Measurements from ENCODE around the gene PLA2G3.
"Not testable (repeated sequence)": the region's sequence is repeated elsewhere in the genome, so short reads cannot be mapped to it uniquely, and the experiment has no call there.

PLA2G3 gene

GRCh38 chr22:31139866-31140716 lies at the start of gene PLA2G3:
TSS of gene PLA2G3 (minus strand) at chr22:31140508. CDS start at chr22:31140354, 154 bp downstream.
- peak; percentile 93 for DNase-seq

- no peak for DNase-seq
Measured at GRCh38 chr22:31187627-31188026, 47.3 kb upstream of the PLA2G3 start.

DNA sequence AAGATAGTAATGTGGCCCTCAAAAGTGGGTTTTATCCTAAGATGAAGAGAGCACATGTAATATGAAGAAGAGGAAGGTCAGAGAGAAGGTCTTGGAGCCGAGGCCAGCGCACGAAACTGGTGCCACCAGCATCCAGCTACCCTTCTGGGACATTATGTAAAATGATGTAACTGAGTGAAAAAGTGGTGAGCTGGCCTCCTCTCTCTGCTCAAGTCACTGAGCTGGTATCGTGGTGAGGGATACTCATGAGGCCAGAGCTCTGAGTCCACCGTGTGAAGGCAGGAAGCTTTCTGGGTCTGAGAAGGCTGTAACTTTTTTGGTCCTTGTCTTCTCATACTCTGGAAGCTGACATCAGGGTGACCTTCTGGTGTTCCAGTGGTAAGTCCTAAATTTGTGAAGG lies 44.7 kb upstream of the PLA2G3 start:
- DNase-seq = no peak

DNA sequence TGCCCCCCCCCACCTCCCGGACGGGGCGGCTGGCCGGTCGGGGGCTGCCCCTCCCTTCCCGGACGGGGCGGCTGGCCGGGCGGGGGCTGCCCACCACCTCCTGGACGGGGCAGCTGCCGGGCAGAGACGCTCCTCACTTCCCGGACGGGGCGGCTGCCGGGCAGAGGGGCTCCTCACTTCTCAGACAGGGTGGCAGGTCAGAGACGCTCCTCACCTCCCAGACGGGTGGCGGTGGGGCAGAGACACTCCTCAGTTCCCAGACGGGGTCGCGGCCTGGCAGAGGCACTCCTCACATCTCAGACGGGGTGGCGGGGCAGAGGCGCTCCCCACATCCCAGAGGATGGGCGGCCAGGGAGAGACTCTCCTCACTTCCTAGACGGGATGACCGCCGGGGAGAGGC lies 43.7 kb upstream of the PLA2G3 start:
- DNase-seq = no peak

DNA sequence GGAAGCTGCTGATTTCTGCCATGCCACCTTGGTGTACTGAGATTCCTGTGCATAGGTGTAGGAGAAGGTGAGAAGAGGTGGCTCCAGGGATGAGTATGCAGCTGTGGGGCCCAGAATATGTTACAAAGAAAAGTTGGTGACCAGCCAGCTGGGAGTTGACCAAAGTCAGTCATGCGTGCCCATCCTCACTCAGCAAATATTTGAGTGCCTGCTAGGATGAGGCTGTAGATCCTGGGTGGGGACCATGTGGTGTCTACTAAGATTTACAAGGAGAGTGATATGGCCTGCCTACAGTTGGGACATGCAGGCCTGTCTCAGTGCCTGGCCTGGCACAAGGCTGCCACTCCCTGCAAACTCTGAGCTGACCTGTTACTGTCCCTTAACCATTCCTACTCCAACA lies 39.0 kb upstream of the PLA2G3 start:
- peak; percentile 11 for DNase-seq

GRCh38 chr22:31178859-31179258 lies 38.6 kb upstream of the PLA2G3 start:
- DNase-seq = no peak

DNA sequence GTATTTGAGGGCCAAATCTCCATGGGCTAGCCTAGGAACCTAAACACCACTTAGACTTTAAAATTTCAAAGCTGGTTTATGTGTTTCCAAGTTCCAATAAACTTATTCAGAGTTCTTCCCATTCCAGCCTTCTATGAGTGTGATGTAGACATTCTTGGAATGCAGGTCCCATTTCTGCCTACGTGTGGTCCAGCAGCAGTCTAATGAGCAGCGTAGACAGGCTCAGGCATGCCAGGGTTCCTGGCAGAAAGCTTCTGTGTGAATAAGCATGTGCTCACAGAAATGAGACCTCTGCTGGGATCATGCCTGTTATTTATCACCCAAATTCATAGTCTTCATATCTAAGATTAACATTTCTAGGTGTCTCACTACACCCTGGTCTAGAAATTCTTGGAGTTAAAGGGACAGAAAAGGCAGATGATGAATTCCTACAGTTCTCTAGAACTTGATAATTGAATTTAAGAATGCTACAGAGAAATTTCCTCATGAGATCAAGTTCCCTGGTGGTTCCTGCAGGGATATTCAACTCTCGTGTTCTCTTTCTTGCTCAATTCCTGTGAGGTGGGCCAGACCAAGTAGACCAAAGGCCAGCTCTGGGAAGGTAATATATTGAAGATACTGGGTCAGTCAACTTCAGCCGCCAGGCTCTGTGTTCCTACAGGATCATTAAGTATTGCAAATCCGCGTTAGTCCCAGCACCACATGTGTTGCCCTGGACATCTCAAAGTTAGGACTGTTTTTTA lies 37.3 kb upstream of the PLA2G3 start:
- peak; percentile 13 for DNase-seq

DNA sequence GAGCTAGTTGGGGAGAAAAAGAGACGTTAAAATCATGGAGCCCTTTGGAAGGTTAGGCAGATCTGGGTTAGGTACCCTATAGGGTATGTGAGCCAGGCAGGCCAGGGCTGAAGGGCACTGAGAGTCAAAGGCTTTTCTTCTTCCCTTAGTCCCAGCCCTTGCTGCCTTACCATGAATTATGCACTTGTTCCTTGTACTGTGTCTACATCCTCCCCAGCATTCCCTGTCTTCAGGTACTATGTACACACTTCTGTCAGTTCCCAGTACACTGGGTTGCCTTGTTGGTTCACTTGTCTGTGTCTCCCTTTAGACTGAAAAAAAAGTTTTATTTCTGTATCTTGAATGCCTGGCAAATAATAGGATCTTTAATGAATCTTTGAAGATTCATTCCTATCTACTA lies 36.6 kb upstream of the PLA2G3 start:
- DNase-seq = no peak

DNA sequence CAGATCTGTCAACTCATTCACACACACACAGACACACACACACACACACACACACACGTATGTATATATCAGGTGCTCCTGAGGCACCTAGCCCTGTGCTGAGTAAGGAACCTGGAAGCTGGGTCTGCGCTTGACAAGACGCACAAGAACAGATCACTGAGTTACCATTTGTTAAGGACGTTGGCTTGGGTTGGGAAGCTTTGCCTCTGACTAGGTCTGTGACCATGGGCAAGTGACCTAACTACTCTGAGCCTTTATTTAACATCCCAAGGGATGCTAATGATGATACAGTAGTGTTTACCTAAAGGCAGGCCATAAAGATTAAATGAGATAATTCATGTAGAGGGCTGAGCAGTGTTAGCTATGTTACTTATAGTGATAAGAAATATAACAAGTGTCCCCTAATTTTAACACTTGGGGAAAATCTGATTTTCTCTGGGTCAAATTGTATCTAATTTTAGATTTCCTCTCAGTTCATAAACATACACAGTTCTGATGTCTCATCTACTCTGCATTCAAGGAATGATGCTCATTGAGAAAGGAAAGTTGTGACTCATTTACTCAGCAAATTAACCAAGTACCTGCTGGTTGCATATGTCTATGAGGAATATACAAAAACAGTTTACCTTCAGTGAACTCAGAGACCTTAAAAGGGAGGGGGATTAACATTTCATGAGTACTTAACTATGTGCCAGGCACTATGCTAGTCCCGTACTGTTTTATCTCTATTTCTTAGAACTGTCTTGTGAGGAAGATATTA lies 33.3 kb upstream of the PLA2G3 start:
- no peak for DNase-seq

DNA sequence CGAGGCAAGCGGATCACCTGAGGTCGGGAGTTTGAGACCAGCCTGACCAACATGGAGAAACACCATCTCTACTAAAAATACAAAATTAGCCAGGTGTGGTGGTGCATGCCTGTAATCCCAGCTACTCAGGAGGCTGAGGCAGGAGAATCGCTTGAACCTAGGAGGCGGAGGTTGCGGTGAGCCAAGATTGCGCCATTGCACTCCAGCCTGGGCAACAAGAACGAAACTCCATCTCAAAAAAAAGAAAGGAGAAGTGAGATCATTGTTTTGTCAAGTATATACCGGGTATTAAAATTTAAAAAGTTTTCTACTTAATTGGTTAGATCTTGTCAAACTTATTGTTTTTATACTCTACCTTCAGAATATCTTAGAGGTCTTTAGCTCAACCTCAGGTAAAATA lies 31.4 kb upstream of the PLA2G3 start:
- not testable (repeated sequence) for DNase-seq

DNA sequence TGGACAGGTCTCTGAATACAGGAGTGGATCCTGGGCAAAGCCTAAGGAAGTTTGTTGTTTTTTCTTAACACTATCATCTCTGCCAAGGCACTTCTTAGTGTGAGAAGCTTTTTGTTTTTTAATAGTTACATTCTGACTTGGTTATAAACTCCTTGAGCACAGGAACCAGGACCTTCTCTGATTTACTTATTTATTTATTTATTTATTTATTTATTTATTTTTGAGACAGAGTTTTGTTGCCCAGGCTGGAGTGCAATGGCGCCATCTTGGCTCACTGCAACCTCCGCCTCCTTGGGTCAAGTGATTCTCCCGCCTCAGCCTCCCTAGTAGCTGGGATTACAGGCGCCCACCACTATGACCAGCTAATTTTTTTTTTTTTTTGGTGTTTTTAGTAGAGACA lies 30.7 kb upstream of the PLA2G3 start:
- no peak for DNase-seq

DNA sequence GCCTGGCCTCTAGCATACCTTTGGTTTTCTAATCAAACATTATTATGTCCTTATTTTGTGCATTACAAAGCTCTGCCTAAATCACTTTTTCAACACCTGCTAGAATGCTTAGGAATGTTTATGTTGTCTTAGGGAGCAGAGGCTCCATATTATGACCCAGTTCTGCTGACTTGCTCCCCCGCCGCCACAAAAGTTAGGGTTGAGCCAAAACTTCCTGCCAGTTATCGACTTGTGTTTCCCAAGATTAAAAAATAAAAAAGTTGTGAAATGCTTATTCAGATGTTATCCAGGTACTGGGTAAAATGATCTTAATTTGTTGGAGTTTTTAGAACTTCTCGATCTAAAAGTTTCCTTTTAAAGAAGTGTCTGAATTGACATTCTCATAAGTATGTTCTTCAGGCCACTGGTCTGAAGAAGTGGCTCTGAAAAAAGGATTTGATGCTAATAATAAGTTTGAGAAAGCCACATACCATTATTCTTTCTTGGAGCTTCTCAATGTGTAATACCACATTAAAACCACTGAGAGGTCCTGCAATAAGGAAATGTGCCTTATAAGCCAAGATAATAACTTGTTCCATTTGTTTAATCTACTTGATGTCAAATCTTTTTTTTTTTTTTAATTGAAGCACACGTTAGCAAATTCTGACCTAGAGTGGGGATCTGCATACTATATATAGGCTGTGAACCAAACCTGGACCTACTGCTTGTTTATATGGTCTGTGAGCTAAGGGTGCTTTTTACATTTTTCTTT lies 21.9 kb upstream of the PLA2G3 start:
- DNase-seq = no peak

GRCh38 chr22:31161386-31161785 lies 21.1 kb upstream of the PLA2G3 start:
- no peak for DNase-seq

DNA sequence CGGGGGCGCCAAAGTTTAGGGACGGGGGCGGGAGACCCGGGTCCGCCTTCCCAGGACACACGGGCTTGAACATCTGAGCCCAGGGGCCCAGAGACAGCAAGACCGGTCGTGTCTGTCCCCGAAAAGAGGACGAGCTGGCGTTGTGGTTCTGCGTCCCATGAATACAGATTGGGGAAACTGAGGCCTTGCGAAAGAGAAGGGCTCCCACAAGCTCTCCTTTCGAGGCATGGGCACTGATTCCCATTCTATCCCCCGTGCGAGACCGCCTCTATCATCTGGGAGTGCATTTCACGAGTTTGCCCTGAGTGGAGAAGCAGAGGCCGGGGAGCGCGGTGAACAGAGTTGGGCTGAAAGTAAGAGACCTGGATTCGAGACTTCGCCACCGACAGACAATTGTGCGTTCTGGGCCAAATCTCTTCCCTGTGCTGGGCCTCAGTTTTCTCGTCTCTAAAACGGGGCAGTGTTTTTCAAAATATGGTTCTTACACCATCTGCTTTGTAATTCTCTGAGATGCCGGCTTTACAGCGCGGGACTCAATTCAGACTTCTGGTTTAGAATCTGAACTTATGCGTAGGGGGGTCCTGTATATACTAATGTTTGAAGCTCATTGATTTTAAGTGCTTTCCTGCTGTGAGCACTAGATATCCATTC lies 20.1 kb upstream of the PLA2G3 start:
- no peak for DNase-seq

DNA sequence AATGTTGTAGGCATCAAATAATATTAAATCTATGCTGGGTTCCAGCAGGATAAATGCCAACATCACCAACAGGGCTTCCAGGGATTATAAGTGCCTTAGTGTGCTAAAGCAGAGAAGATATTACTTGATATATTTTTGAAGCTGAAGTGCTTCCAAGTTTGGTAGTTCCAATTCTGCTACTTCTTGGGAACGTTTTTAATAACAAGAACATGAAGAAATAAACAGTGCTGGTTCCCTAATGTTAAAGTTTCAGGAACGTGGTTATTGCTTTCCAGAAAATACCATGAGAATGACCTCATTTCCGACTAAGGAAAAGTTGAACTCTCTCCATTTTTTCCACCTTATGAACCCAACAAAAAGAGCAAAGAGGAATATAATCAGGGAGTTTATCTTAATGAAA lies 15.1 kb upstream of the PLA2G3 start:
- DNase-seq = no peak

DNA sequence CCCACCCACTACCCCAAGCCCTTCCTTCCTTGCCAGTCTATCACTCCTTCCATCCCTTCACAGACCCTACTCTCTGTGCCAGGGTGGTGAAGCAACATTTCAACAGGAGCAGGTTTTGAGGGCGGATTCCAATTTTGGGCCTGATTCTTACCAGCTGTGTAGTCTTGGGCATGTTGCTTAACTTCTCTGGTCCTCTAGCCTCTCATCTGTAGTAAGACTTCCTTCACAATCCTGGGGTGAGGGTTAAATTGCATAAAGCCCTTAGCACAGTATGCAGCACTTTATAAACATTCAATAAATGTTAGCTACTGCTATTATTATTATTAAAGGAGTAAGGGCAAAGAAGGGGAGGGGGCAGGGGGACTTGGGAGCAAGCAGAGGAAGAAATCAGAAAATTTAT lies 14.7 kb upstream of the PLA2G3 start:
- no peak for DNase-seq

DNA sequence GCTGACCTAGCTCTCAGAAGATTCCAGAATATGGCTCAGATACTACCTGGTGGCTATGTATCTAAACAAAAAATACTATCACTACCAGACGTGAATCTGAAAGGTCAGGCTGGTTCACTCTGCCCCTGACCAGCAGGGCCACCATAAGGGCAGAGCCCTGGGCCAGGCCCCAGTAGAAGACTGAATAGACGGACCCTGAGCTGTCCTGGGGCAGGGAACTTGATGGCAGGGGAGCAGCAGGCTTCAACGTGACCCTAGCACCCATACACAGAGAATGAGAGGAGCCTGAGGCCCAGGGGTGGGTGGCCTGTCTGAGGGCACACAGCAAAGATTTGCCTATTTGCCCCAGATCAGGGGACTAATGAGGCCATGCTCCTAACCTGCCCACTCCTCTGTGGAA lies 13.0 kb upstream of the PLA2G3 start:
- DNase-seq = no peak

- no peak for DNase-seq
Measured at GRCh38 chr22:31151872-31152271, 11.6 kb upstream of the PLA2G3 start.

DNA sequence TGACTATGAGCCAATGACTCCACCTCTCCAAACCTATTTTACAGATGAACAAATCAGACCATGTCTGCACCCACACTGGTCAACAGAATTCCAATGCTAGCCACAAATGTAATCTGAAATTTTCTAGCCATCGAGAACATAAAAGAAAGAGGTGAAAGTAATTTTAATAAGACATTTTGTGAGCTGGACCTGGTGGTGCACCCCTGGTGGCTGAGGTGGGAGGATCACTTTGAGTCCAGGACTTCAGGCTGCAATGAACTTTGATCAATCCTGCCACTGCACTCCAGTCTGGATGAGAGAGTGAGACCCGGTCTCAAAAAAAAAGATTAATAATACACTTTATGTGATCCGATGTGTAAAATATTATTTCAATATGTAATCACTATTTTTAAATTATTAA lies 10.3 kb upstream of the PLA2G3 start:
- no peak for DNase-seq

DNA sequence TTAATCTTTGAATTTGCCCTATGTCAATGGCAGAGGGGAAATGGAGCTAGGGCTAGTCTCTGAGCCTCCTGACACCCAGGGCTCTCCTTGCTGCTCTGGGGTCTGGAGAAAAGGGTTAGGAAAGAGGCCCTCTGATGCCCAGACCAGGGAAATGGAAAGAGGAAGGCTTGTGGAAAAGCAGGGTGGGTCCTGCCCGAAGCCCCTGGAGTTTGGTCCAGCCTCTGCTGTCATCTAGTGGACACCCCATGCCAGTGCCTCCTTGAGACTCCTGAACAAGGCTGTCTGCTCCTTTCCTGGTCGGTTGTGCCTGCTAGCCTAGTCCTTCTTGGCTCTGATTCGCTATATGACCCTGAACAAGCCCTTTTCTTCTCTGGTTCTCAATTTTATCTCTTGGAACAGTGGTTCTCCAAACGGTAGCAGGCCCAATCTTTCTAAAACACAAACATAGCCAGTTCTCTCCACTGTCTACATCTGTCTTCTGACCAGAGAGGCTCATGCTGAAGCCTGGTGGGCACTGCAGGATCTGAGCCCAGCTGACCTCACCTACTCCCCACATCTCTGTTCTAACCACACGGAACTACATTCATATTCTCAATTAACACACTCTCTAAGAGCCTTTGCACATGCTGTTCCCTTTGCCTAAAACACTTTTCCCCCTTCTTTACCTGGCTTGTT lies 8.8 kb upstream of the PLA2G3 start:
- DNase-seq = peak; percentile 62

GRCh38 chr22:31148488-31148887 lies 8.2 kb upstream of the PLA2G3 start:
- DNase-seq = no peak

DNA sequence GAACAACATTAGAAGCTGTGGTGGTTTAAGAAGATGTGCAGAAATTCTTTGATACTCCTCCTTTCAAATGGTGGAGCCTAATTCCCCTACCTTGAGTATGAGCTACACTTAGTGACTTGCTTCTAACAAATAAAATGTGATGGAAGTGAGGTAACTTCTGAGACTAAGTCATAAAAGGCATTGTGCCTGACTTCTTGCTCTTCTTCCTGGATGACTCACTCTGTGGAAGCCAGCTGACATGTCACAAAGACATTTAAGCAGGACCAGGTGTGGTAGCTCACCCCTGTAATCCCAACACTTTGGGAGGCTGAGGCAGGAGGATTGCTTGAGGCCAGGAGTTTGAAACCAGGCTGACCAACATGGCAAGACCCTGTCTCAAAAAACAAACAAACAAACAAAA lies 3.9 kb upstream of the PLA2G3 start:
- DNase-seq = no peak
